ENCODE data around the gene MFF.
A peak's percentile ranks its signal among the peaks of the same experiment; 100 is the strongest.
"Not testable (repeated sequence)": the region's sequence is repeated elsewhere in the genome, so short reads cannot be mapped to it uniquely, and the experiment has no call there.

The MFF gene

DNA sequence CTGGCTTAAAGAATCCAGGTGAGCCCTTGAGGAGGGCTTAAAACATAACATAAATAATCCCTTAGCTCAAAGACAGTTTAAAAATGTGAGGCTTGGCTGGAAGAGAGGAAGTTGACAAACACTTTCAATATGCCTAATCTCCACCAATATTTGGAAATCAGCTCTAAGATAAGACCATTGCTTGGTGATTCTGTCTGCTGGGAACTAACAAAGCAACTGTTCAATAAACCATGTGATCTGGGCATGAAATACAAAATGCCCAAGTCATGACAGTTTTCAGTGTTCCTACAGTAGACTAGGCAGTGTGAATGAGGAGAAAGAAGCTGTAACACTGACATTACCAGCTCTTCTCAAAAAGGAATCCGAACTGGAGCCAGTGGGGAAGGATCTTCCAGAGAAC is 10.7 kb downstream of the MFF start:
- DNase-seq (ENCODE audit: low read depth in 2 of 2): no peak

DNA sequence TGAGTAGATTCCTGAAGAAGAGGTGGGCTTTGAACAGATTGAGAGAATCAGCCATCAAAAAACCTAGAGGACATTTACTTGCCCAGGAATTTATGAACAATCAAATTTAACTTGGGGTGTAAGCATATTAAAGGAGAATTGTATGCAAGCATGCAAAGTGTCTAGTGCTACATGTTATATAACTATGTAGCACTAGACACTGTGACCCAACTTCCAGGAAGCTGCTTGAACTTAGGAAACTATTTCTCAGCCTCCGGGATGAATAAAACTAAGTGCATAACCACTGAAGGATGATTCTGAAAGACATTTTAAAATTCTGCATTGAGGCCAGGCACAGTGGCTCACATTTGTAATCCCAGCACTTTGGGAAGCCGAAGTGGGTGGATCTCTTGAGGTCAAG is 12.4 kb downstream of the MFF start:
- no peak for DNase-seq (ENCODE audit: low read depth in 2 of 2)

GRCh38 chr2:227339098-227339599 is 14.1 kb downstream of the MFF start:
- no peak for DNase-seq (ENCODE audit: low read depth in 2 of 2)

DNA sequence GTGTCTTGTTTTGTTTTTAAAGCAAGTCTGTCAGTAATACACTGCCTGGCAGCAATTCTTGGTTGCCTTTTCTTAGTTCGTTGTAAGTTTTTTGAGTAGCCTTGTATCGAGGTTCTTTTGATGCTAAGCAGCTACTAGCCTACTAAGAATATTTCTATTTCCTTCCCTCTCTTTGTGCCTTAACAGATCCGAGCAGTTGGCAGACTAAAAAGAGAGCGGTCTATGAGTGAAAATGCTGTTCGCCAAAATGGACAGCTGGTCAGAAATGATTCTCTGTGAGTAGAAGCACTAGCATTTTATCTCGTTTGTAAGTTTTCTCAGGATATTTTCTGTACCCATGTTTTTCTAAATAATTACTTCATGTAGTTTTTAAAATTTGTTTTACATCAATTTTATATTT is 15.1 kb downstream of the MFF start:
- DNase-seq (ENCODE audit: low read depth in 2 of 2): no peak

GRCh38 chr2:227341553-227341952 is 16.5 kb downstream of the MFF start:
- DNase-seq (ENCODE audit: low read depth in 2 of 2): no peak

GRCh38 chr2:227344231-227344630 is 19.2 kb downstream of the MFF start:
- no peak for DNase-seq (ENCODE audit: low read depth in 2 of 2)

- no peak for DNase-seq (ENCODE audit: low read depth in 2 of 2)
Observed at GRCh38 chr2:227347117-227347516, 22.1 kb downstream of the MFF start.

DNA sequence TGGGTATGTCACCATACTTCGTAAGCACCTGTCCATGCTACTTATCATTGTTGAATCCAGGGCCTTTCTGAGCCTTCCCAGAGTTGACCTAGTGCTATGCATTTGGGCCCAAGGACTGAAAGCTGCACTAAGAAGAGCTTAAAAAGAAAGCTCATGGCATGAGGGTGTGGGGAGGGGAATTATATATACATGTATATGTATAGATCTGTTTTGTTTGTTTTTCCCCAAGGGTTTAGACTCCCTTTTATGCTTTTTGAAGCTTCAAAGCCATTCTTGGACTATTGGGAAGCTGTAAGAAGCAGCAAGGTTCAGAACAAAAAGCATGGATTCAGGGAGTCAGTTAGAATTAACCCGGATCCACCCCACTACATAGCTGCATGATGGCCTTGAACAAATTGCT is 23.3 kb downstream of the MFF start:
- DNase-seq (ENCODE audit: low read depth in 2 of 2): no peak

- DNase-seq (ENCODE audit: low read depth in 2 of 2): no peak
Observed at GRCh38 chr2:227349989-227350612, 25.1 kb downstream of the MFF start.

- no peak for DNase-seq (ENCODE audit: low read depth in 2 of 2)
Observed at GRCh38 chr2:227351639-227352038, 26.6 kb downstream of the MFF start.

DNA sequence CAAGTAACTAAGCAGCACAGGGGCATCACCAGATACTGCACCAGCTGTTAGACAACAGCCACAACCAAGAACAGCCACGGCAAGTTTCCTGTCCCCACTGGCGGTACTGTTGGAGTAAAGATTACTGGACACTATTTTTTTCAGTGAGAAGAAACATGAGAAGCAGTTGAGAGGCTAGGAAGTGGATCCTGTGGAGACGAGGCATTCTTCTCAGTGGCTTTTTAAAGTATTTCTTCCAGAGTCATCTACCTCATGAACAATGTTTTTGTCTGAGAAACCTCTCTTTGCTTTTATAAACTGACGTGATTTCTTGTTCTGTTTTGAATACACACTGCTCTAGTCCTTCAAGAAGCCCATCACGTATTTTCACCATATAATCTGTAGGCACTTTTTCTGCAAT is 35.3 kb downstream of the MFF start:
- DNase-seq (ENCODE audit: low read depth in 2 of 2): no peak

DNA sequence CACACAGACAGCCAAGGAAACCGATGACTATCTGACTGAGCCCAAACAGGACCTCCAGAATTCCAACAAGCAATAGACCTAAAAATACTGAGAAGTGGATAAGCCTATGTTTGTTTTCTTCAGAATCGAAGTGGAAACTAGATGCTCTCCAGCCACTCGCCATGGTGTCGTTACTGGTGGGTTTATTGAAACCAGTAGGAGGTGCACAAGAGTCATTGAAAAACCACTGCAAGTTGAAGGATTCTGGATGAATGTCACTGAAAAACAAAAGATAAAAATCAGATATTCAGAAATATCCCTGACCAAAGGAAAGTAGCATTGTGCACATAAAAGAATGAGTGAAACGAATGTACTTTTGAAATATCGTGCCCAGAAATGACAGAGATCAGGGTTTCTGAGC is 38.7 kb downstream of the MFF start:
- DNase-seq (ENCODE audit: low read depth in 2 of 2): no peak

GRCh38 chr2:227364585-227365263 is 39.7 kb downstream of the MFF start:
- not testable (repeated sequence) for DNase-seq (ENCODE audit: low read depth in 2 of 2)

GRCh38 chr2:227365833-227366232 is 40.8 kb downstream of the MFF start:
- DNase-seq (ENCODE audit: low read depth in 2 of 2): no peak

- no peak for DNase-seq (ENCODE audit: low read depth in 2 of 2)
Observed at GRCh38 chr2:227366769-227367426, 41.8 kb downstream of the MFF start.

DNA sequence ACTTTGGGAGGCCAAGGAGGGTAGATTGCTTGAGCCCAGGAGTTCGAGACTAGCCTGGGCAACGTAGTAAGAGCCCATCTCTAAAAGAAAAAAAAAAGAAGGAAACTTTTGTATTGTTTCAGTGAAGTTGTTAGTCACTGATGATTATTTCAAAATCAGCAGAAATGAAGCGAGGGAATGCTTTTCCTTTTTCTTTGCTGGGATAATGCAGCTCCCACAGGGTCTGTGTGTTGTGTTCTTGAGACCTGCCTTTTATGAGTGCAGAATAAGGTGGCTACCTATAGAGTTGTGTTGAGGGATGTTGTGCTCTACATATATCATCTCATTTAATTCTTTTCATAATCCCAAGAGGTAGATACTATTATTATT is 42.4 kb downstream of the MFF start:
- no peak for DNase-seq (ENCODE audit: low read depth in 2 of 2)

DNA sequence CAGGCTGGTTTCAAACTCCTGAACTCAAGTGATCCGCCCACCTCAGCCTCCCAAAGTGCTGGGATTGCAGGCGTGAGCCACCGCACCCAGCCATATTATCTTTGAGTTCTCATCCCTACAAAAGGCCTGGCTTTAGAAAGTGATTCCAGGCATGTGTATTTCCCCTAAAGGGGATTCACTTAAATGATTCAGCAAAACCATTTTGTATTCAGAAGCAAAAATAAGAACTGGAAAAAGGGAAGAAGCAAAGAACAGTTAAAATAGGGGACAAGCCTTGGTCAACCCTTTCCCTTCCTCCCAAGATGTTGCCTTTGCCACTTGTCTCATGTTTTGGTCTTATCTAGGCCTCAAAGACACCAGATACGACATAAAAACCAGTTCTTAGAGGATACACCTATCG is 43.5 kb downstream of the MFF start:
- no peak for DNase-seq (ENCODE audit: low read depth in 2 of 2)

DNA sequence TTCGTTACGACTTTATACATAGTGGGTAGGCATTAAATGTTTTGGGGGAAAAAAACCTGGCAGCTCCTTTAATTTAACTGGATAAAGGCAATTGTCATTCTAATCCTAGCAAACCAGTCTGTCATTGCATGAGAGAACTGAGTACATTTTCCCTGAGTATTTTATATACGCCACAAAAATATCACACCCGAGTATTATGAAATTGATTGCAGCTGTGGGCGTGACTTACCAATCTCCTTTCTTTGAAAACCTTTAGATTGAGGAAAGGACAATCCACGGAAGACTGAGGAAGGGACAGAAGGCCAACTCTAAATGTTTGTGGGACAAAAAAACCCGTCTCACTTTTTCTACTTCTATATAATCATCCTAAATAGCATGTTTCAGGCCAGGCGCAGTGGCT is 45.0 kb downstream of the MFF start:
- no peak for DNase-seq (ENCODE audit: low read depth in 2 of 2)

DNA sequence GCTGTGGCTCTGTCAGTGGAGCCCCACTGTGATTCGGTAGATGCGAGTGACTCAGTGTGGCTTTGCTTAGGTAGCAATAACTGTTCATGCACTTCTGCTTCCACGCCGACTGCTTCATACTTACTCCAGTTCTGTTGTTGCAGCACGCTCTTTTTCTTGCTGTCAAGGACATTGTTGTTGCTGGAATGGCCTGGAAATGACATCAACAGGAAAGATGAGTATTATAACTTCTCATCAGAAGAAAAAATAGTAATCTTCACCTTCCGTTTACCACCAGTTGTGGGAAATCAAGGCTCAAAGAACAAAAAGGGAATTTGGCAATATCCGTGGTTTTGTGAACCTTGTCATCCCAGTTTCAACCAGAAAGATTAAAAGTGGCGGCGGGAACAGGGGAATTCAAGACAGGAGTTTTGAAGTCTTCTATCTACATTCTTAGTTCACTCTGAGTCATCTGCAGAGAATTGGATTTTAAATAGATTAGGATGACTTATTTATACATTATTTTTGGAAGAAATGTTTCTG is 45.8 kb downstream of the MFF start:
- no peak for DNase-seq (ENCODE audit: low read depth in 2 of 2)

GRCh38 chr2:227373389-227373788 is 48.3 kb downstream of the MFF start:
- no peak for DNase-seq (ENCODE audit: low read depth in 2 of 2)

GRCh38 chr2:227374158-227374557 is 49.1 kb downstream of the MFF start:
- peak; percentile 24 to 32 for DNase-seq (ENCODE audit: low read depth in 2 of 2)

- DNase-seq (ENCODE audit: low read depth in 2 of 2): no peak
Observed at GRCh38 chr2:227376656-227377396, 51.8 kb downstream of the MFF start.

Data from stimulated activated CD4-positive, alpha-beta T cell treated with anti-CD3 and anti-CD28 coated beads, Interleukin-15, amount 100 ng/mL, for 48 hours (primary cell).